TTC549 (cell line): Measurements from ENCODE around the gene PI4K2A.

Experiments
- FAIRE-seq: peaks from 2 replicates; lab custom pipeline; 2012; peaks lifted over from hg19 to GRCh38; lab: Jason Lieb, UNC

Gene PI4K2A

DNA sequence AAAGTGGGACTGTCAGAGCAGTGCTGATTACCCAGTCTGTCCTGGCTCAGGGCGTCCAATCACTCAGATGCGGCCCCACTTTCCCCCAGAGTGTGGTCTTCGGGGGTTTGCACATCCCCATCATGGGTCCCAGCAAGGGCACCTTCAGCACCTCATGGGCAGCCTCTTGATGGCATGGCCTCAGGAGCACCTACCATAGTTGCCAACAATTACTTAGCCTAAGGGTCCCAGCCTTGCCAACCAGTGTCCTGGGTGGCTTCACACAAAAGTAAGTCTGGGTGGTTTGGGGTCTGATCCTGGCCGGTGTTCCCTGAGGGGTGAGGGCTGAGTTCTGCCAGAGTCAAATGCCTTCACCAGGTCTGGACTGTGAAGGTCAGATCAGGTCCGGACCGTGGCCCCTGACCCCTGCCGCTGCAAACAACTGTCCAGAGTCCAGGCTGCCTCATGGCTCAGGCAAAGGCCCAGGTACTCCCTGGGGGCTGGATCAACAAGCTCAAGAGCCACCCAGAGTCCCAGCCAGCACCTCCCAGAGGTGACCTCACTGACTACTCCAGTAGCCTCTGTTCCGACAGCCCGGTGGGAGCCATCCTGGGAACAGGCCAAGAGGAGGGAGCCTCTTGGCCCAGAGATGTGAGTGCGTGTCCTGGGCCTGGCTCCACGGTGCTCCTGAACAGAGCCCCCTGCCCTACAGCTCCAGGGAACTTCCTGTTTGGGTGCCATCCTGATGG is 66.8 kb downstream of the PI4K2A start:
- FAIRE-seq, result no peak

DNA sequence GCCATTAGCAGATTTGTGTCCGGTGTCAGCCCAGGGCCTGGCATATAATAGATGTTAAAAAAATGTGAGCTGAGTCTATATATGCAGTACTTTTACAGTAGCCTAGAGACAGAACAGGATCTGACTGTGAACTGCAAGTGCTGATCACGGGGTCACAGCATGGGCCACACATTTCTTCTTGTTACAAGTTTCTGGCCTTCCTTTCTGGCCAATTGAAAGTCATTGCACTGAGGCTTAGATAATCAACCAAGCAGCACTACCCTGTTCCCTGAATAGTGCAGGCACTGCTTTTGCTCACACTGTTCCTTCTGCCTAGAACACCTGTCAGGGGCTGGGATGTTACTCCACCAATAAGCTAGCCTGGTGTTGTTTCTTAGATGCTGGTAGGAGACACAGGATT is 67.7 kb downstream of the PI4K2A start:
- no peak for FAIRE-seq

DNA sequence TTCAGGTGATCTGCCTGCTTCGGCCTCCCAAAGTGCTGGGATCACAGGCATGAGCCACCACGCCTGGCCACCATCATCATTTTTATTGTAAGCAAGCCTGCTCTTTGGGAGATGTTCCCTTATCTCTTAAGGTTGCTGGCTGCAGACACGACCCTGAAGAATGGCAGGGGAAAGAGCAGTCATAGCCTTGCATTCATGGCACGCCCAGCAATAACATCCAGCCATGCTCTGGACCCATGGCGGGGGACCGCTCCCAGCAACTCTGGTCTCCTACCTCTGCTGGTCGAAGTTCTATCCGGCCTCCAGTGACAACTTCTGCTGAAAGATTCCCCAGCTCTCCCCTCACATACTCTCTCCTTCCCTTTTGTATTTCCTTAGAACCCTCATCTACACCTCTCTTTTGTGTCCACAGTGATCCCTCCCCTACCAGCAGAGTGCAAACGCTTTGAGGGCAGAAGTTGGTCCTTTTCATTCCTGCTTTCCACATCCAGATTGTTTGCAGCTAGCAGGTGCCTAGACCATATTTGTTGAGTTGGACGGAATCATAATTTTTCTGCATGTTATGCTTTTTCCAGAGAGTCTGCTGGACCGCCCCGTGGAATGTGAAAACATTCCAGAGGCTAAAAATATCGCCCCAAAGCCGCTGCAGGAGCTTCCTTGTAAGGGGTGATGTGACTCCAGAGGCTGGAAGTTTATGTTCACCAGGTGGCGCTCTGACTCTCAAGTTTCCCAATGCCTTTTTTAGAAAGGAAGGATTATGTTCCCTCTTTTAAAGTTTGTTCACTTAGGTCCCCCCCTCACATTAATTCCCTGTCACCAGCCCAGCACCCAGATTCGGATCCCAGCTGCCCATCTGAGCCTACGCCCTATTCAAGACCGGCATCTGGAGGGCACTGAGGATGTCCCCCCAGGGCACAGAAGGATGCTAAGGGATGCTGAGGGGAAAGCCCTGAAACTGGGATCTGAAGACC is 68.8 kb downstream of the PI4K2A start:
- no peak for FAIRE-seq

DNA sequence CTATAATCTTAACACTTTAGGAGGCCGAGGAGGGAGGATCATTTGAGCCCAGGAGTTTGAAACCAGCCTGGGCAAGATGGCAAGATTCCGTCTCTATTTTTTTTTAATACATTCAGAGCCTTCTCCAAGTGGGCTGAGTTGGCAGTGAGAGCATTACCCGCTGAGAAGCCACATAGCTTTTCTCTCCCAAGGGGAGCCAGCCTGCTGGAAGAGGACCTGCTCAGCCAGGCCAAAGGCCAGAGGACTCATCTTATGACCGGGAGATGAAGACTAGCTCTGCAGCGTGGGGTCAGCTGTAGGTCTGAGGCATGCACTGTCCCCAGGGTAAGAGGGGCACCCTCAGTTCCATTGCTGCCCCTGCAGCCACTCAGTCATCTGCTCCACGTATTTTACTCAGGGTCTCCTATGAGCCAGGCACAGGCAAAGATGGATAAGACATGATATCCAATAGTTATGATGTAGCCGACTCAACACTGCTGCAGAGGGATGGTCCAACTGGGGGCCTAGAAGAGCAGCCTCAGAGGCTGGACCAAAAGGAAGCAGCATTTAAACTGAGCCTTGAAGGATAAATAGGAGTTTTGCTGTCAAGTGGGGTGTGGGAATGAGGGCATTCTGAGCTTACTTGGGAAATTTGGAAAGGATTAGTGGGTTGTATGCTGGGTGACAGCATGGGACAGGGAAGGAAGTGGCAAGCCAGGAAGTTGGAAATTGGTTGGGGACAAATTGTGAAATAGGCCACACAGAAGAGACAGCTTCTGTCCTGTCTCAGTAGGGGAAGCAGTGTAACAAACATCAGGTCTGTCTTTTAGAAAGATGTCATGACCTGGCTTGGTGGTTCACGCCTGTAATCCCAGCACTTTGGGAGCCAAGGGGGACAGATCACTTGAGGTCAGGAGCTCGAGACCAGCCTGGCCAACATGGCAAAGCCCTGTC is 71.4 kb downstream of the PI4K2A start:
- FAIRE-seq, result no peak

DNA sequence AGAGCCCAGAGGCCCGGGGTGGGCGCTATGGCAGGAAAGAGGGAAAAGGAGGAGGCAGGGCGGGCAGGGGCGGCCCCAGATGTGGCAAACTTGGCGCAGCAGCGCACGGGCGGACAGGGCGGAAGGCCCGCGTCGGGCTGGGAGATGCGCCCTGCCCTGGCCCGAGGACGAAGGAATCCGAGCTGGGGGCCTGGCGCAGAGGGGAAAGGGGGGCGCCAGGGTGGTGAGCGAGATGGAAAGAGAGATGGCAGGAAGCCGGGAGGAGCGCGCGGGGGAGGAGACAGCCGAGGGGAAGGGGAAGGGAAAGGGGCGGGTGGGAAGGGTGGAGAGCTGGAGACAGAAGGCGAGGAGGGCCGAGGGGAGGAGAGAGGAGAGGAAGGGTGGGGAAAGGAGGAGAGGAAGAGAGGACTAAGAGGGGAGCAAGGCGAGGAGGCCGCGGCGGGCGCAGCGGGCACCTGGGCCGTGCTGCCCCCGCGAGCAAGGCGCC is 72.9 kb downstream of the PI4K2A start, which contains the start of gene MARVELD1:
TSS of gene MARVELD1 (plus strand) at position 392 of the 487 bp plus-strand sequence. CDS start 147 bp downstream, outside the sequence.
- no peak for FAIRE-seq

DNA sequence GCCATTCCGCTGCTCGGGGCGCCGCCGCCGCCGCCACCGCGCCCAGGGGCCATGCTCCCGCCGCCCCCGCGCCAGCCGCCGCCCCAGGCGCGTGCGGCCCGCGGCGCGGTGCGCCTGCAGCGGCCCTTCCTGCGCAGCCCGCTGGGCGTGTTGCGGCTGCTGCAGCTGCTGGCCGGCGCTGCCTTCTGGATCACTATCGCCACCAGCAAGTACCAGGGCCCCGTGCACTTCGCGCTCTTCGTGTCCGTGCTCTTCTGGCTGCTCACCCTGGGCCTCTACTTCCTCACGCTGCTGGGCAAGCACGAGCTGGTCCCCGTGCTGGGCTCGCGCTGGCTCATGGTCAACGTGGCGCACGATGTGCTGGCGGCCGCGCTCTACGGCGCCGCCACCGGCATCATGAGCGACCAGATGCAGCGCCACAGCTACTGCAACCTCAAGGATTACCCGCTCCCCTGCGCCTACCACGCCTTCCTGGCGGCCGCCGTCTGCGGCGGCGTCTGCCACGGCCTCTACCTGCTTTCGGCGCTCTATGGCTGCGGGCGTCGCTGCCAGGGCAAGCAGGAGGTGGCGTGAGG is 73.4 kb downstream of the PI4K2A start:
- FAIRE-seq, result no peak

DNA sequence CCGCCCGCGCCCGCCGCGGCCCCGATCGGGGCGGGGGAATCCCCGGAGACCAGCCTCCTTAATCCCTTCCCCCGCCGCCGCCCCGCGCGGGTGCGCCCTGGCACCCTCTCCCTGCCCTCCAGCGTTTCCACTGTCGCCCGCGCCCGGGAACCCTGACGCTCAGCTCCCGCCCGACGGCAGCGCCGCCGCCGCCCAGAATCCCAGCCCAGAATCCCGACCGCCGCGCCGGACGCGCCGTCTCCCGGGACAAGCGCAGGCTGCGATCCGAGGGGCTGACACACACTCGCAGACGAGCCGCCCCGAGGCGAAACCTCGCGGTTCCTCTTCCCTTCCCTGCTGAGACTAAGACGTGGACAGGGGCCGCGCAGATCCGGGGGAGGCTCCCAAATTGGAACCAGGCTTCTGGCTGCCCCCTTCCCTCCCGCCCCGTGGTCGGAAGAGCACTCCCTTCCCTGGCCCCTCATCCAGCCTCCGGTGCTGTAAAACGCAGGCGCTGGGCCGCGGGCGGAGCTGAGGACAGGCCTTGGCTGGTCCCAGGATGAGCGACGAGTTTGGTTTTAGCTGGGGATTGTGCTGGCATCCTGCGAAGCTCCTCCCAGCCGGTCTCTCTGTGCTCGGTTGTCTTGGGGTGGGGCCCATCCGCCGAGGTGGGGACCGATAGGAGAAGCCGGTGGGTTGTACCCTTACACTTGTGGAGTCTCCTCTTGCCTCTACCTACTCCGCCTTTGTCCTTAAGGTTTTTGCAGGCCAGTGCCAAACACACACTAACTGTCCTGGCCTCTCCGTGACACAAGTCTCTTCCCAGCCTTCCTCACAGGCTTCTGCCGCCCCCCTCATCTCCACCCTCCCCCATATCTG is 74.2 kb downstream of the PI4K2A start:
- no peak for FAIRE-seq

DNA sequence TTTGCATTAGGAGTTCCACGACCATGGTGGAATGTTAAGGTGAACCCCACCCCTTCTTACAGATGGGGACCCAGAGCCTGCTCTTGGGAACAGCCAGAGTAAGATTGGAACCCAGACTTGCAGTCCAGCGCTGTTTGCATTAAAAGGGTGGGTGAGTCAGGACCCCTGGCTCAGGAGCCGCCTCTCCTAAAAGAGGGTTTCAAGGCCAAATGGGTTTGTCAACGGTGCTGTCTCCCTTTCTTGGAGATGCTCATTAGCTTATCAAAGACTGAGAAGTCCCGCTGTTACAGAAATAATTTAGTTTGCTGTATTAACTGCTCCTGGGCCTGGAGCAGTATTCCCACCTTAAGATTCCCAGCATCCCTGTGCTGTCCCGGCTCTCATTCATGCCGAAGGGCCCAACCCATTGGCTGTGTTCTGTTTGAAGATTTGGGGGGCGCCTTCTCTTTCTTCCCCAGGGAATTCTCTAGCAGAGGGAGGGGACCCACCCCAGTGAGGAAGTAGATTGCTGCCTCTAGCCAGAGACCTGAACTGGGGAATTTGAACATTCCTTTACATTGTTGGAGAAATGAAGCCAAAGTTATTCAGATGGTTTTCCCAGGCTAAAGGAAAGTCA is 74.9 kb downstream of the PI4K2A start:
- FAIRE-seq, result no peak

DNA sequence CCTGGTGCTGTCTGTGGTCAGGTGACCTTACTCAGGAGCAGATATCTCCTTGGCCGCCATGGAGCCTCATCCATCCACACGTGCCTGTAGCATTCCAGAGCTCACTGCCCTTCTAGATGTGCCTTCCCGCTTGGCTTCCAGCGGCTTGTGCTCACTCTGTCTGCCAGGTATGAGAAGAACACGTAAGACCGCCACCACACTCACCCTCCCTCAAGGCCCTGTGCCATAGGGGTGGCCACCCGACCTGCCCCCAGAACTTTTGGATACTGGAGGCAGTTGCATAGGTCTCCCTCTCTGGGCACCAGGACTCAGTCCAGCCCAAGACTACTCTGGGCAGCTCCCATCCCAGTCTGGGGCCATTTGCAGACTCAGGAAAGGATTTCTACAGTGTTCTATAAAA is 77.2 kb downstream of the PI4K2A start:
- FAIRE-seq, result no peak

DNA sequence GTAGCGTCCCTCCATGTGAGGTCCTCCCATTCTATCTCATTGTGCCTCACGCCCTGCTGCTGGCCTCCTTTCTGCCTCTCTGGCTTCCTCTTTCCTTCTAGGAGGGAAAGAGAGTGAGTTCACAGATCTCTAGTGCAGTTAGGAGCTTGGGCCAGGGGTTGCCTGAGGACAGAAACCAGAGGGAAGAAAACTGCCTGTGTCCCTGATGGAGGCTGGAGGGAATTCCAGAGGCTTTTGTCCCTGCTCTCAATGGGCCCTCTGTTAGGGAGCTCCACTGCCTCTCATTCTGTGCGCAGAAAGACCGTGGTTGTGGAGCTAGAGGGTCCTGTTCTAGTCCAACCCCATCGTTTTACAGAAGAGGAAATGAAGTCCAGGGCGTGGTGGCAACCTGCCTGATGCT is 77.7 kb downstream of the PI4K2A start:
- FAIRE-seq, result no peak

DNA sequence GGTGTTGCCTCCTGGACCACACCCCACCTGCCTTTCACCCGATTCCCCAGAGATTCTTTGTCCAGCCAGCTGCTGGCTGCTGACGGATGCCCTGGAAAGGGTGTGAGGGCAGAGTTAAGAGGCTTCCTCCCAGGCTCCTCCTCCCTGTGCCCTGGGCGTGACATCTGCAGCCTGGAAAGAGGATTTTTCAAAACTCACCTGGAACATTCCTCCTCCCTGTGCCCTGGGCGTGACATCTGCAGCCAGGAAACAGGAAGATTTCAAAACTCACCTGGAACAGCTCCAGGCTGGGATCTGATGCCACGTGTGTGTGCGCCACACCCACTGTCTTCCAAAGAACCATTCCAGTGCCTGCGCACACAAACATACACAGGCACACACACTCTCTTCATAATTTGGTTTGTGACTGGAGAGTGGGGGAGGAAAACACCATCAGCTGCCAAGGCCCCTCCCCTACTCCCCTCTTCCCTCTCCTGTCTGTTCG is 78.2 kb downstream of the PI4K2A start:
- FAIRE-seq, result no peak

DNA sequence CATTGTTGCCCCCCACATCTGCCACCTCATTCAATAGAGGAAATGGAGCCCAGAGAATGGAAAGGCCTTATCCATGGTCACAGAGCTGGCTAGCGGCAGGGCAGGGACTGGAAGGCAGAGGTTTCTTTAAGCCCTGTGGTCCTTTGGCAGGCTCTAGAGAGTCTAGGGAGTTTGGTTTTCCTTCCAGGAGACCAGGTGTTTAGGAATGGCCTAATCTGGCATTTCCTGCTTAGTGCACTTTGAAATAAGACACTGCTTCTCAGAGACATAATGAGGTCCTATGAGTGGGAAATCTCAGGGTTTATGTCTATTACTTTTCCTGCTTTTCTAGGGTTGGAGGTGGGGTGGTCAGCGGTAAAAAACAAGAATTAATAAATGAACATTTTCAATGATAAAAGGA is 79.1 kb downstream of the PI4K2A start:
- FAIRE-seq, result no peak

DNA sequence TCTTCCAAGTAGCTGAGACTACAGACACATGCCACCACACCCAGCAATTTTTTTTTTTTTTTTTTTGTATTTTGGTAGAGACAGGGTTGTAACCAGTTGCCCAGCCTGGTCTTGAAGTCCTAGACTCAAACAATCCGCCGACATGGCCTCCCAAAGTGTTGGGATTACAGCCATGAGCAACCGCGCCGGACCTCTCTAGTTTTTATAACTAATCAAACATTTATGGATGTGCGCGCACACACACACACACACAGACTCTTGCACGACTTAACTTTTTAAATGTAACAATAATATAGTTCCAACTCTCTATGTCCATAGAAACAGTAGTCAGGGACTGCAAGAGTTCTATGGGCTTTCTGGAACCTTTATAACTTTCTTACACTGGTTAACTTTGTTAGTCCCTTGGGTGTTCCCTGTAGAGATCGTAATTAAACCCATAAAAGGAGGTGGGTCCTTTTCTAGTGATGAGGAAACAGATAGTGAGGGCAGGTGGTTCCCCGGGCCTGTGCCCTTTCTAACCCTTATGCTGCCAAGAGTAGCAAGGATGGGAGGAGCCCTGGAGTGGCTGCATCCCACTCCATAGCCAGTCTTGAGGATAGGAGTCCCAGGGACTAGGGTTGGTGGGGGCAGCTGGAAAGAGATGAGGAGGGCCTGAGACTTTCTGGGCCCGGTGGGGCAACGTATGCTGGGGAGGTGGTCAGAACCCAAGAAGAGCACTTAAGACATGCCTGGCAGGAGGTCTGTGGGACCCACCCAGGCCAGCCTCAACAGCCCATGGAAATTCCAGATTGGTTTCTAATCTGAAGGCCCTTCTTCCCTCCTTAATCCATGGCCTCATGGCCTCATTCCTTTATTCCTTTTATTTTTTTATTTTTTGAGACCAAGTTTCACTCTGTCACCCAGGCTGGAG is 81.7 kb downstream of the PI4K2A start:
- FAIRE-seq, result no peak

DNA sequence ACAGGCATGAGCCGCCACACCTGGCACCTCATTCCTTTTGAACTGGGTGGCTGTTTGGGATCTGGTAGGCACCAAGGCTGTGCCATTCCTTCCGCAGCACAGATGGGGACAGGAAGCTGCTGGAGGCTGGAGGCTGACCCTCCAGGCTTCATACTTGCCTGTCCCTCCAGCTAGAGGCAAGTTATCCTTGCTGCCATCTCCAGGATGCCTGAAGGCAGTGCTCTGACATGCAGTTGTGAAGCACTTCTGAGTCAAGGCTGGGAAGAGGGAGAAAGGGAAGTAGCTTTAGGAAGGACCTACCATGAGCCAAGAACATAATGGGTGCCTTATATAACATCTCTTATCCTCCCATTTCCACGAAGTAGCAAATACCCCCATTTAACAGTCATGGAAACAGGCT is 82.5 kb downstream of the PI4K2A start:
- FAIRE-seq, result no peak

DNA sequence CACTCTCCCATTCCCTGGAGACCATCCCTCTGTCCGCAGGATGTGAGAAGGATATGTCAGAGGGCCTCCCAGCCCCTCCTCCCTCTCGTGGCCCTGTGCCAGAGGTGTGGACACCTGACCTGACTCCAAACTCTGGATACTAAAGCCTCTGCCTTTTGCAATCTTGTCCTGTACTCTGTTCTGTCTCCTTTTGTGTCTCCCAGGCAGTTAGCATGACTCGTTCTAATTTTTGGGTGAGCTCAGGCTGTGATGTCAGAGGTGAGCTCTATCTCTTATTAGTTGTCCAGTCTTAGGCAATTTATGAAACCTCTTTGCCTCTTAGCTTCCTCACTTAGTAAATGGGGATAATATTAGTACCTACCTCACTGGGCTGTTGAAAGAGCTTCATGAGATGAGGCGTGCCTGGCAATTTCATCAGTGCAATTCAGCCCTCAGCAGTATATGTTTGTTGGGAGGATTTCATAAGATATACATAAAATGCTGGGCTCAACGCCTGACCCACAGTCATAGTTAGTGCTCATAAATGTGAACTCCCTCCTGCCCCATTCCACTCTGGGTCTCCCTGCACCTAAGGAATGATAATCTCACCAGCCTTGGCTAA is 84.0 kb downstream of the PI4K2A start:
- no peak for FAIRE-seq
